Stimulated activated naive CD4-positive, alpha-beta T cell (primary cell): Measurements from ENCODE around the gene FHDC1.

Experiments used
- DNase-seq, 6 experiments: peaks; one replicate each; lab custom pipeline; 2025; lab: John Stamatoyannopoulos, UW

The FHDC1 gene

GRCh38 chr4:152957437-152958171 is 21.5 kb downstream of the FHDC1 start:
- DNase-seq, result no peak

- DNase-seq, result no peak
Measured at GRCh38 chr4:152959080-152959479, 23.0 kb downstream of the FHDC1 start.

- DNase-seq, result no peak
Measured at GRCh38 chr4:152960082-152960481, 24.0 kb downstream of the FHDC1 start.

GRCh38 chr4:152961014-152961772 is 25.1 kb downstream of the FHDC1 start:
- no peak for DNase-seq

GRCh38 chr4:152961773-152962115 is 25.6 kb downstream of the FHDC1 start:
- DNase-seq, result no peak

GRCh38 chr4:152962150-152962549 is 26.0 kb downstream of the FHDC1 start:
- DNase-seq, result no peak

GRCh38 chr4:152964335-152964734 is 28.2 kb downstream of the FHDC1 start:
- DNase-seq, result no peak

GRCh38 chr4:152965611-152966010 is 29.5 kb downstream of the FHDC1 start:
- DNase-seq, result no peak

- DNase-seq, result no peak
Measured at GRCh38 chr4:152967907-152968306, 31.8 kb downstream of the FHDC1 start.

- DNase-seq, result no peak
Measured at GRCh38 chr4:152968806-152969394, 32.8 kb downstream of the FHDC1 start.

GRCh38 chr4:152970102-152970820 is 34.1 kb downstream of the FHDC1 start:
- DNase-seq, result no peak

- no peak for DNase-seq
Measured at GRCh38 chr4:152971053-152971452, 34.9 kb downstream of the FHDC1 start.

GRCh38 chr4:152972821-152973628 is 36.9 kb downstream of the FHDC1 start:
- DNase-seq, result no peak

GRCh38 chr4:152973629-152974467 is 37.7 kb downstream of the FHDC1 start:
- no peak for DNase-seq

- no peak for DNase-seq
Measured at GRCh38 chr4:152974468-152975379, 38.6 kb downstream of the FHDC1 start.

- DNase-seq, result no peak
Measured at GRCh38 chr4:152975380-152976211, 39.5 kb downstream of the FHDC1 start.

- DNase-seq, result no peak
Measured at GRCh38 chr4:152976212-152976761, 40.2 kb downstream of the FHDC1 start.

GRCh38 chr4:152979731-152980330 is 43.7 kb downstream of the FHDC1 start:
- no peak for DNase-seq
